ENCODE measurements around the gene ABHD1.

ABHD1 gene

DNA sequence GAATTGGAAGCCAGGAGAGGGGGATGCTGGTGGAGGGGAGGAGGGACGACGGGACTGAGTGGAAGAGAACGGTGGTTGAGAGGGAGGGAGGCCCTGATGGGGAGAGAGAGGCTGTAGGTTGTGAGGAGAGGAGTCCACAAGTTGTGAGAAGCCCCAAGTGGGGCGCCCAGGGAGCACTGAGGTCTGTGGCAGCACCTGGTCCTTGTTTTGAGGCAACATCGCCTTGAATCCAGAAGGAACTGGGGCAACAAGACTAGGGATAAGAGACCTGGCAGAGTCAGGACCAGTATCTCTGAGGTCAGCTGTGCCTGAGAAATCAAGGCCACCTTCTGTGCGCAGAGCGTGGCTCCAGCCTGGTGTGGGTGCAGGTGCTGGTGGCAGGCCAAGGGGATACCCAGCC, 14.5 kb downstream of the ABHD1 start:
- DNase-seq: no peak

DNA sequence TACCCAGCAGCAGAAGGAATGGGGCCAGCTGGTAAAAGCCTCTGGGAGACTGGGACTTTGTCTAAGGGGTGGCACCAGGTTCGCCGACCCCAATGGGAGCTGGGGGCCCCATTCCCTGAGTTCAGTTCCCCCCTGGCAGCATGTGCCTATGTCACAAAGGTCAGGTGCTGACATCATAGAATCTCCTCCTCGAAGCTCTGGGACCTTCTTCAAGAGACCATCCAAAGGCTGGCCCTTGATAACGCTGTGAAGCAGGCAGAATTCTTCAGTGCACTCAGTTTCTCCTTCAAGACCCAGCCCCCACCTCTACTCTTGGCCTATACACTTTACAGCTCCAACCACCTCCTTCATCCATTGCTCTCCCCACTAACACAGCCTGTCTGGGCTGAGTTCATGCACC, 15.7 kb downstream of the ABHD1 start, which contains the start of gene PRR30:
PRR30 (minus strand) TSS at position 101 of the 400 bp plus-strand sequence. CDS start 1,081 bp downstream, outside the sequence.
- no peak for DNase-seq

DNA sequence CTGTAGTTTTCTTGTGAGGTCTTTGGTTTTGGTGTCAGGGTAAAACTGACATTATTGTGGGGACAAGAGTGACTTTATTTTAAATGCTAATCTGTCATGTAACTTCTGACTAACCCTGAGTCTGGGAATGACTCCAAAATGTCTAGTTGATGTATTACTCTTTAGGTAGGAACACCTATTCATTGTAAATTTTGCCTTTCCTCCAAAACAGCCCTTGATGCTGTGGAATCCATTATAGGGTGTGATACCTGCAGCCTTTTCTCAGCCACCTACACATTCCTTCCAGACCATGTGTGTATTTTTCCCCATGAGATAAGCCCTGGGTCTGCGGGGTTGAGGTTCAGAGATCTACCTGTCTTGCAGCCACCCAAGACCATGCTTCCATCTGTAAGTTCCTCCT, 19.7 kb downstream of the ABHD1 start:
- no peak for DNase-seq

DNA sequence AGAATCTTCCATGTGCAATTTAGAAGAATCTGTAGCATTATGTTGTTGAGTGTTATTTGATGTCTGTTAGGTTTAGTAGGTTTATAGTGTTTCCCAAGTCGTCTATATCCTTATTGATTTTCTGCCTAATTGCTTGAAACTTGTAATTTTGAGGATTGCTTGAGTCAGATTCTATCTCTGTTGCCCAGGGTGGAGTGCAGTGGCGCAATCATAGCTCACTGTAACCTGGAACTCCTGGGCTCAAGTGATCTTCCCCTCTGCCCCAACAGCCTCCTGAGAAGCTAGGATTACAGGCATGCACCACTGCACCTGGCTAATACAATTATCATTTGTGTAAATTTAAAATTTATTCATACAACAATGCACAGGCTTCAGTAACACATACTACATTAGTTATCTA, 22.1 kb downstream of the ABHD1 start:
- no peak for DNase-seq

DNA sequence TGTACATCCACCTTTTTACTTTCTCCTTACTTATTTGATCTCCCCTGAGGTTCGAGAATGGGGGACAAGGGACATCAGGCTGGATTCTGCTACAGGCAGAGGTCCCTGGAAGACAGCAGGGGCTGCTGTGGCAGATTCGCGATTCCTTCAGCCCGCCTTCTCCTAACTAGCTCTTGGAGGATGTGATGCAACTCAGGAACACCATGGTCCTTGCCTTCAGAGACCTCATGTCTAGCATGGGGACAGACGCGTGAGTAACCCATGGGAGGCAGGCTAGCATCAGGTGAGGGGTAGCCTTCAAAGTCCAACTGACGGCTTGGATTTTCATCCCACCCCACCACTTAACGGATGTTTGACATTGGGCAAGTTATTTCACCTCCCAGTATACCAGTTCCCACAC, 24.3 kb downstream of the ABHD1 start:
- no peak for DNase-seq

DNA sequence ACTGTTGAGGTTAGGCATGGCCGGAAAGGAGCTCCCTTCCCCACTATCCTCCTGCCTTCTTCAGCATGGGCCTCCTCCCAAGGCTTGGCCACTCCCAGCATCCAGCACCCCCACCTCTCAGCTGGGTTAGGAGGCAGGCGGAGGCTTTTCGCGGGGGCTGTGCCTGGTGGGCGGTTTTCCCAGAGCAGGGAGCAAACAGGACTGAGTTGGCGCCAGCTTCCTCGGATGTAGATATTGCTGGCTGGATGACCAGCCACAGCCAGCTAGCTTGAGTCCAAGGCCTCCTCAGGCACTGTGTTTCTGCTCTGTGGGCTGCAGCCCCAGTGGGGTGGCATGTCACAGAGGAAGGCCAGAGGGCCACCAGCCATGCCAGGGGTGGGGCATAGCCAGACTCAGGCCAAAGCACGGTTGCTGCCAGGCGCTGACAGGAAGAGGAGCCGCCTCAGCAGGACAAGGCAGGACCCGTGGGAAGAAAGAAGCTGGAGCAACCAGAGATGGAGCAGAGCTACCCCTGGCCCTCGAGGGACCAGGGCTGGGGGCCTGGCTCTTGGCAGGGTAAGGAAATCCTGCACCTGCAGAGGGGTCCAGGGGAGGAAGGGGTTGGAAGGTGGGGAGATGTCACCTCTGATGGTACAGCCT, 25.3 kb downstream of the ABHD1 start, which contains the start of gene TCF23:
TCF23 (plus strand) TSS at position 204 of the 639 bp plus-strand sequence; CDS start at position 334, 130 bp downstream.
- DNase-seq: no peak

DNA sequence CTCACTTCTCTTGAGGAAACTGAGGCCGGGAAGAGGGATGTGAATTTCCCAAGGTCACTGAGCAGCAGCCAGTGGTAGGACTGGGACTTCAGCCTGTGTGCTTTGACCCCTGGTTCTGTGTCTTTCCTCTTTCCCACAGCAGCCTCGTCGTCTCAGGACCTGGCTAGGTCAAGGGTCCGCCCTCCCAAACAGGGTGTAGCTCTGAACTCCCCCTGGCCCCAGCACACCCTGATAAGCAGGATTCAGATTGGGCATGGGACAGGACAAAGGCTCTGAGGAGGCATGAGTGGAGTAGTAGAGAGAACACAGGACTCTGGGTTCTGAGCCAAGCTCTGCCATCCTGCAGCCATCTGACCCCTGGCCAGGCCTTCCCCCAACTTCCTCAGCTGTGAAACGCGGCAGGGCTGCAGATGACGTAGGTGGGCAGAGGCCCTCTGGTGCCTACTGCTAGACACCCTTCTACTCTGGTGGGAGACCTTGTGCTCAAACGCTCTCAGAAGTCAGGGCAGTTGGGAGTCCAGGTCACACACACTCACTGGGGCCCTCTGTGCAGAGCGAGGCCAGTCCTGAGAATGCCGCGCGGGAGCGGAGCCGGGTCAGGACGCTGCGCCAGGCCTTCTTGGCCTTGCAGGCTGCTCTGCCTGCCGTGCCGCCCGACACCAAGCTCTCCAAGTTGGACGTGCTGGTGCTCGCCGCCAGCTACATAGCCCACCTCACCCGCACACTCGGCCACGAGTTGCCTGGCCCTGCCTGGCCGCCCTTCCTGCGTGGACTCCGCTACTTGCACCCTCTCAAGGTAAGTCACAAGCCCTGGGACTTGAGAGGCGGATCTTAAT, 26.2 kb downstream of the ABHD1 start:
- DNase-seq: no peak

DNA sequence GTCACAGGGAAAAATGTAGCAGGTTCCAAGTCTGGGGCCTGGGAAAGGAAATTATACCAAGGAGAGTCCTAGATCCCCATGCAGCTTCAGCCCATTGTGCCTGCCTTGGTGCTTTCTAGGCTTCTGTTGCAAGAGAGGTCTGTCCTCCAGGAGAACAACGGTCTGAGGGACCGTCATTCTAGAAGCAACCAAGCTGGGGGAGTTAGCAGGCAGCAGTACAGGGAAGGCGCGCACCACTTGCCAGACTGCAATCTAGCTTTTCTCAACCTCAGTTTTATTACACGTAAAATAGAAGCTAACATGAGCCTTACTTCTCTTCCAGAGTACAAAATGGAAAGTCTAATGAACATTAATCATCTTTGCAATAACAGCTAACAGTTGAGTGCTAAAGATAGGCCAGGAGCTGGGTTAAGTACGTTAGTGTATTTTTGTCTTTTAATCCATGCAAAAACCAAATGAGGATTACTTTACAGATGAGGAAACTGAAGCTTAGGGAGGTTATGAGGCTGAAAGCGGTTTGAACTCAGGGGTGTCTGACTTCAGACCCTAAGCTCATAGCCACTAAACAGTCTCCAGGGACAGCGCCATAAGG, 27.1 kb downstream of the ABHD1 start:
- DNase-seq: no peak

DNA sequence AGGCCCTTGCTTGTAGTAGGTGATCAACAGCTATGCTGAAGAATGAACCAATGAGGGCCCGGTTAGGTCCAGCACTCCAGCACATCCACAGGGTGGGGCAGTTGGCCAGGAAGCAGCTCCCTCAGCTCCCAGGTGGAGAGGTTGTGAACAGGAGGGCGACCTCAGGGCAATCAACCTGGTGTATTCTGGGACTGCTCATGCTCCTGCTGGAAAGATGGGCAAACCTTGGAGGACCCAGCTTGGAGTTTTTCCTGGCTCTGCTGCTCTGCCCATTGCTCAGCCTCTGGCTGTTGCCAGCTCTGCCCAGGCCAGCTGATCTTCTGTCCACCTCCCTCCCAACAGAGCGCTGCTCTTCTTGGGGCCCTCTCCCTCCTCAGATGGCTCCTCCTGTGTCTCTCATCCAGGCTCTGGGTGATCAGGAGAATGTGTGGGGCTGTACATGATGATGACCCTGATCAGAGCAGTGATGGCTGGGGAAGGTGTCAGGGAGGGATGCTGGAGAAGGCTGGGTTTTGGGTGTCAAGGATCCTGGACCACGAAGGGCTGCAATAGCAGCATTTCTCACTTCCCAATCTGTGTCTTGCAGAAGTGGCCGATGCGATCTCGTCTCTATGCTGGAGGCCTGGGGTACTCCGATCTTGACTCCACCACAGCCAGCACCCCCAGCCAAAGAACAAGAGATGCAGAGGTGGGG, 28.6 kb downstream of the ABHD1 start:
- no peak for DNase-seq

DNA sequence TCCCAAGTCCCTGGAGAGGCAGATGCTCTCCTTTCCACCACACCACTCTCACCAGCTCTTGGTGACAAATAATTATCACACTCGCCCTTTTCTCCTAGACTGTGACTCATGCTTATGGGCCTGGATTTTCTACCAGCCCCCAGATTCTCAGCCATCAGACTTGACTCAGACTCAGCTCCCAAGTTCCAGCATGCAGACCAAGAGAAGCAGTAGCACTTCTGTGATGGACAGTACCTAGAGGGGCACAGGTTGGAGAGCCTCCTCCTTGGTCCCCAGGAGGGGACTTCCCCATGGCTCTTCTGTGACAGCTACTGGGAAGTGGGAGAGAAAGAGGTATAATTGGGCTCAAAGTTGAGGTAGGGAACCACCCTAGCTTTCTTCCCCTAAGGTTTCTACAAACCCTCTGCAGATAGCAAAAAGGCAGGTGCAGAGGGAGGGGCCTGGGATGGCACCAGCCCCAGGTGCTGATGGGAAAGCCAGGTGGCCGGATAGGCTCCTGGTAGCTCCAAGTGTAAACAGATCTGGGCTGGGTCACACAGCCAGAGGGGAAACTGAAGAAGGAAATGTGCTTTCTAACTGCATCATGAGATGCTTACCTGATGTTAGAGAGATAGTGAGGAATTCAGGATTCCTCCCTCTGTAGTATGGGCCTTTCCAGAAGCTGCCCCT, 29.3 kb downstream of the ABHD1 start:
- DNase-seq: peak; percentile 62

DNA sequence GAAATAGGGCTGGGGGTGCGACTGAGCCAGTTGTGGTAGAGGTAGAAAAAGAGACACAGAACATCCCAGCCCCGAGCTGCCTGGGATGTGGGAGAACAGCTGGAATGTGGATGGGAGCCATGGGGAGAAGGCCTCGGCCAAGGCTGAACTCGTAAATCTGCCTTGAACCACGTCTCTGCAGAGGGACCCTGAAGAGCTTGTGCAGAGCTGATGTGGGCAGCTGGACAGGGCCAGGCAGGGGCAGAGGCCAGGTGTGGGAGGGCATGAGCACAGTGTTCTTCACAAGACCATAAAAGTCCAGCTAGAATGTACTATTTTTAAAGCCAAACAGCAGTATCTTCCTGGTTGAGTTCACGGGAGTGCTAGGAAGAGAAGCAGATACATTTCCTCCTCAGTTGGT, 30.9 kb downstream of the ABHD1 start:
- DNase-seq: no peak

DNA sequence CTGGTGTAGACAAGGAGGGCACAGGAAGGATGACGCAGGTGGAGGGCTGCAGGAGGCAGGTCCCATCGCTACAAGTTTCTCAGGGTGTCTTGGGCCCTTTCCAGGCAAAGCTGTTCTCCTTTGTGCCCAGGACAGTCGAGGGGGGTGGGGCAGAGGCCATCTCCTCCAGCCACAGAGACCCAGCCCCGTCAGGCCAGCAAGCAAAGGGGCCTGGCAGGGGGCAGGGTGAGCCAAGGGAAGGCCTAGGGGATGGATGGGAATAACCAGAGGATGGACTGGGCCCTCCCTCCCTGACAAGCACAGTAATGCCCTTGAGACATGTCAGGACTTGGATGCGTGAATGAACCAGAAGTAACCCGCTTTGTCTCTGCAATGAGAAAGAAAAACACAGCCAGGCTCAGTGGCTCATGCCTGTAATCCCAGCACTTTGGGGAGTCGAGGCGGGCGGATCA, 31.5 kb downstream of the ABHD1 start:
- DNase-seq: no peak

DNA sequence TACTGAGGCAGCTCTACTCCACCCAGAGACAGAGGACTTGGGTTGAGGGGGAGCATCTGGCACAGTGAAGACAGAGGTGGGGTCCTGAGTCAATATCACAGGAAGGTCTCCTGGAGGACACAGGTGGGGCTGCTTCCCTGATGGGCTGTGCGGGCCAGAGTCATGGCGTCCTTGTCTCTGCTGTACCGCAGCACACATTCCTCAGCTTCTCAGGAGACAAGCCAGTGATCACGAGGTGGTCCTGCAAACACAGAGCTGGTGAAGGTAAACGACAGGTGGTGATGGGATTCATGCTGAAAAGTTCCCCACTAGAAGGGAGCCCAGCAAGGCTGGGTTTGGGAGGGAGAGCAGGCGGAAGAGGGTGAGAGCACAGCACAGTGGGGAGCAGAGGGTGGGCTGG, 34.9 kb downstream of the ABHD1 start:
- DNase-seq: no peak

DNA sequence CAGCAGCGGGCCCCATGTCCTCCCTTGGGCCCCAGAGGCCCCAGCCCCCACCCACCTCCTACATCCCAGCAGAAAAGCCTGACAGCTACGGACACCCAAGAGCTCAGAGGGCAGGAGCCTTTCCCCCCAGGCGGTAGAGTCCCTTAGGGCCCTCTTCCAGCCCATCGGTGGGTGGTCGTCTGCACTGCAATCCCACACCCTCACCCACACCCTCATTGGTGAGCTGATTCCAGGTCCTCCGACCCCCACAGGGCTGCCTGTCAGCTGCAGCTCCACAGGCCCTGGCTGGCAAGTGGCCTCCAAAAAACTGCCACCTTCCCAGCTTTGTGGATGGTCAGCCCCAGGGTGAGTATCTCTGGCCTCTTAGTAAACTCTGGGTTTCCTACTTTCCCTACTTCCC, 35.7 kb downstream of the ABHD1 start:
- DNase-seq: no peak

DNA sequence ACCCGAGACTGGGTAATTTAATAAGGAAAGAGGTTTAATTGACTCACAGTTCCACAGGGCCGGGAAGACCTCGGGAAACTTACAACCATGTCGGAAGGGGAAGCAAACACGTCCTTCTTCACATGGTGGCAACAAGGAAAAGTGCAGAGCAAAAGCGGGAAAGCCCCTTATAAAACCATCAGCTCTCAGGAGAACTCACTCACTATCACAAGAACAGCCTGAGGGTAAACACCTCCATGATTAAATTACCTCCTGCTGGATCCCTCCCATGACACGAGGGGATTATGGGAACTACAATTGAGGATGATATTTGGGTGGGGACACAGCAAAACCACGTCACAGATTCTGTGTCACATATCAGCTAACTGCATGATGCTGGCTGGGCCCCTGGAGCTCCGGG, 36.6 kb downstream of the ABHD1 start:
- no peak for DNase-seq

DNA sequence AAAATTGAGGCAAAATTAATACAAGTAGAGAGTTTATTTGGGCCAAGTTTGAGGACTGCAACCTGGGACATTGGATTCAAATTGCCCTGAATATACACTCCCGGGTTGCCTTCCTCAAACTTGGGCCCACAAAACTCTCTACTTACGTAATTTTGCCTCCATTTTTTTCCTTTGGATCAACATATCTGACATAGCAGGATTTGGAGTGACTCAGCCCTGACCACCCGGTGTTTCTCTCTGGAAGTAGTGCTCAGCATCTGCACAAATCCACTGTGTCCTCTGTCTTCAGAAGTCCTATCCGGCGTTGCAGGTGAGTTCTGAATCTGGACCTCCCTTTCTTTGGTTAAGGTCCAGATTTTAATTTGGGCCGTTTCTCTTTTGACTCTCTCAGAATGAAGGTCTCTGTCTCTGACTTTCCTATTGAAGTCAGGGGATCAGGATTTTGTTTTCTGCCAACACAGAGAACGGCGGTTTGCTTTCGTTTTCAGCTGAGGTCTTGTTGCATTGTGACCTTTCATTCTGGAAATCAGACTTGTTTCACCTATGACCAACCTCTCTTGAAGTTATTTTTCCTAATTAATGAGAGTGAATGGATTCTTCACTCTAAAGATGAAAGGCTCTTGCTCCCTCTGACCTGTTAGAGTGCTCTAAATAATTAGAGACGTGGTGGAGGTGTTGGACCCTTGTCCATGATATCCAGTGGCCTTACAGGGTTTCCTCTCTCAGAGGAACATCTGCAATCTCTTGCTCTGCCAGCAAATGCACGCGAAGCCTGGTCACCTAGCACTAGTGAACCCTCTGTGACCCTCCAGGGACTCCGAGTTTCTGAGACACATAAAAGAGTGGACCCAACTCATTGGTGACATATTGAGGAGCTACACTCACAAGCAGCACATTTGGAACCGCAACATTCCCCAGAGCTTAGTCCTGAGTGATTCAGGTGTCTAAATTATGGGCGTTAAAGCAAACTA, 38.8 kb downstream of the ABHD1 start:
- DNase-seq: peak; percentile 19

DNA sequence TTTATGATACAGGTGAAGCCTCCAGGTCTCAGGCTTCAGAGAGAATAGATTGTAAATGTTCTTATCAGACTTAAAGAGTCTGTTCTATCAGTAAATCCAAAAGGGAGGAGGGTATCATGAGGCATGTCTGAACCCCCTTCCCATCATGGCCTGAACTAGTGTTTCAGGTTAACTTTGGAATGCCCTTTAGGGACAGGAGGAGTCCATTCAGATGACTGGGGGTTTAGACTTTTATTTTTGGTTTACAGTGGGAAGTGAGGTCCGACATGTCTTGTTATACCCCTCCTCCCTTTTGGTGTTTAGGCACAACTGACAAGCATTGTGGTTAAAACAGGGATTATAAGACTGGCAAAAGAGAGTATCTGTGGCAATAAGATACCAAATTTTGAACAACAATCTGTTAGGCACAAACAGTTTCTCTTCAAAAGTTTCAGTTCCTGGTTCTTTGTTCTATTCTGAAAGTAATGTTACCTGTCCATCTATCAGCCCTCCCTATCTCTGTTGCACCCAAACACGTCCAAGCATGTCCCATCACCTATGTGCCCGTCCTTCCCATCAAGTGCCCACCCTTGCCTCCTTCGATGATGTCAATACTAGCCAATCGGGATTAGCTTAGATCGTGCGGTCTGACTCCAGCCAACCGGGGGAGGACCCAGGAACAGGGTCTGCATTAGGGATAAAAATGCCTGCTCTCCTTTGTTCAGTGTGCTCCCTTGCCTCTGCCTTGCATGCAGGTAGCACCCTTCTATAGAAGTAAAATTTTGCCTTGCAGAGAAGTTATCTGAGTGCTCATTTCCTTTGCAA, 41.5 kb downstream of the ABHD1 start:
- DNase-seq: no peak

DNA sequence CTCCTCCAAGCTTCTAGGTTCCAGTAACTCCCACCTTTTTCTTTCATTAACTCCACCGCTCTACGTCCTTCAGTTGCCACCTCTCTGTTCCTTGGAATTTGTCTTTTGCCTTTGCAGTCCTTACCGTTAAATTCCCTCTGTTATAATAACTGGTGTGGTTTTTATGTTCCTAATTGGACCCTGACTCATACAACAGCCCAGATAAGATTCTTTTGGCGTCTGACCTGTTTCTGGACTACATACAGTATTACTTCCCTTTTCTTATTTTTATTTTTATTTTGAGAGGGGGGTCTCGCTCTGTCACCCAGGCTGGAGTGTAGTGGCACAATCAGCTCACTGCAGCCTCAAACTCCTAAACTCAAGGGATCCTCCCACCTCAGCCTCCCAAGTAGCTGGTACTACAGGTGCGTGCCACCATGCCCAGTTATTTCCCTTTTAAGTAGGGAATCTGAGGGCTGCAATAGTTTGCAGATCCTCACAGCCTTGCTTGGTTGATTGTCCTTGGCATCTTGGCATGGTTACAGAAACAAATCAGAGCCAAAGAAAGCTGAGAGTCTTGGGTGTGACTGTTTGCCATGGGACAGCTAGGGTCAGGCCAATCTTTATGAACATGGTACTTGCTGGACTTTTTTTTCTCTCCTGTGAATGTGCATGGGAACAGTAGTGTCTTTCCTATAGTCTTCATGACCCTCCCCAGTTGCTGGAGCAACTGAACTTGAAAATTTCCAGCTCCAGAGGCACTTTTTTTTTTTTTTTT, 47.1 kb downstream of the ABHD1 start:
- DNase-seq: no peak

DNA sequence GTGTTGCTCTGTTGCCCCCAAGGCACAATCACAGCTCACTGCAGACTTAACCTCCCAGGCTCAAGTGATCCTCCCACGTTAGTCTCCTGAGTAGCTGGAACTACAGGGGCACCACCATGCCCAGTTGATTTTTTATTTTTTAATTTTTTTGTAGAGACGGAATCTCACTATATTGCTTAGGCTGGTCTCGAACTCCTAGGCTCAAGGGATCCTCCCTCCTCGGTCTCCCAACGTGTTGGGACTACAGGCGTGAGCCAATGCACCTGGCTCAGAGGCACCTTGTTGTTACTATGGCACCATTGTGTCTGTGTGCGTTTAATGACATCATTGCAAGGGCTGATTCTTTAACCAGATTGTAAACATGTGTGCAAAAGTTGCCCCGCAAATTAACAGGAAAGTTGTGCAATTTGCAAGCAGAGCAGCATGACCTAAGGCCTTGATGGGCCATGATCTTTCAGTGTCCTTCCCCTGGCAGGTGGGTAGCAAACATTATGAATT, 47.8 kb downstream of the ABHD1 start:
- DNase-seq: peak; percentile 70

DNA sequence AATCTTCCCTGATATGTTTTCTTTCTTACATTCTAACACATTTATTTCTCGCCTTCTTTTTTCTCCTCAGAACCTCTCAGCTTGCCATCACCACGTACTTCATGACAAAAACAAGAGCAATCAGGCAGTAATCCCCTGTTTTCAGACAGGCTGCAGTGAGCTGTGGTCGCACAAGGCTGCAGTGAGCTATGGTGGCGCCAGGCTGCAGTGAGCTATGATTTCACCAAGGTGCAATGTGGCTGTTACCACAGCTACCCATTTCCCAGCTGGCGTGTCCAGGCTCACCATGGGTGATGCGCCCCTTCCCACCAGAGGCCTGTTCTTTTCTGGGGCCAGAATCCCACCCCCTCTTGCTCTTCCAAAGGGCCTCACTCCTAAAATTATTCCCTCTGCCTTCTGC, 51.0 kb downstream of the ABHD1 start:
- DNase-seq: no peak
